ENCODE measurements around the gene CYTIP. TPM values are rescaled to one million over a fixed set of nuclear protein-coding genes. Genes with fewer than 3 reads are reported as not detected.

Gene CYTIP
- total RNA-seq, 1 experiment from 2014 or later: 1.2 TPM

GRCh38 chr2:157394928-157395327, 49.0 kb downstream of the CYTIP start (continued):
- TF ChIP-seq ZNF232 (CRISPR knock-in tag; IDR thresholded peaks at IDR 0.05): no peak
- no peak for TF ChIP-seq EMX1 (CRISPR knock-in tag; IDR thresholded peaks at IDR 0.05)

- Mint-ChIP-seq H3K9me3 (peaks cover 9% of the 10 kb centered on the region), H3K4me3 (no peak overlapping the region), H3K27ac (no peak overlapping the region), H3K4me1 (no peaks in the 10 kb centered on the region), H3K36me3 (no peaks in the 10 kb centered on the region), H3K27me3 (ENCODE audit: low read depth) (no peaks in the 10 kb centered on the region)
- TF ChIP-seq ETV6 (CRISPR knock-in tag; IDR thresholded peaks at IDR 0.05) (no peak), FOXJ3 (CRISPR knock-in tag; IDR thresholded peaks at IDR 0.05; ENCODE audit: borderline replicate concordance) (no peak), HMGXB4 (CRISPR knock-in tag; IDR thresholded peaks at IDR 0.05) (no peak), KAT7 (CRISPR knock-in tag; IDR thresholded peaks at IDR 0.05; ENCODE audit: borderline replicate concordance) (no peak), SP1 (CRISPR knock-in tag; conservative IDR thresholded peaks at IDR 0.05) (no peak), SOX15 (CRISPR knock-in tag; IDR thresholded peaks at IDR 0.05) (no peak), NR1H2 (CRISPR knock-in tag; IDR thresholded peaks at IDR 0.05) (no peak), GTF2I (CRISPR knock-in tag; conservative IDR thresholded peaks at IDR 0.05) (no peak), PREB (CRISPR knock-in tag; IDR thresholded peaks at IDR 0.05; ENCODE audit: borderline replicate concordance) (no peak), TEAD4 (CRISPR knock-in tag; IDR thresholded peaks at IDR 0.05) (no peak), TEAD1 (CRISPR knock-in tag; IDR thresholded peaks at IDR 0.05) (no peak), USF2 (CRISPR knock-in tag; IDR thresholded peaks at IDR 0.05) (no peak), ZNF423 (CRISPR knock-in tag; IDR thresholded peaks at IDR 0.05) (no peak), MYBL2 (CRISPR knock-in tag; IDR thresholded peaks at IDR 0.05) (no peak), NFE2L1 (CRISPR knock-in tag; IDR thresholded peaks at IDR 0.05) (no peak), GRHL2 (CRISPR knock-in tag; IDR thresholded peaks at IDR 0.05; ENCODE audit: insufficient replicate concordance, severe bottlenecking) (no peak), ZNF396 (CRISPR knock-in tag; IDR thresholded peaks at IDR 0.05; ENCODE audit: borderline replicate concordance) (no peak), OVOL2 (CRISPR knock-in tag; IDR thresholded peaks at IDR 0.05; ENCODE audit: borderline replicate concordance) (no peak)
- ChIA-PET POLR2A (no interaction called here), CTCF (interaction anchor here (0.9 kb wide), 1 partner anchor 66 kb away, joined by 3 read pairs; no protein-coding TSS in a partner anchor)
- no peak for DNase-seq (ENCODE audit: low spot score)
- ATAC-seq: no peak
These were observed 50.5 kb downstream of the CYTIP start for GRCh38 chr2:157393348-157393747.

GRCh38 chr2:157388827-157389226, 55.1 kb downstream of the CYTIP start:
- ChIA-PET POLR2A (no interaction called here), CTCF (no interaction called here)
- Mint-ChIP-seq H3K4me1 (no peaks in the 10 kb centered on the region), H3K27ac (no peak overlapping the region), H3K4me3 (no peak overlapping the region), H3K27me3 (ENCODE audit: low read depth) (no peaks in the 10 kb centered on the region), H3K9me3 (peaks cover 12% of the 10 kb centered on the region), H3K36me3 (no peaks in the 10 kb centered on the region)
- DNase-seq (ENCODE audit: low spot score) (no peak), ATAC-seq (no peak)
- TF ChIP-seq ZBTB21 (CRISPR knock-in tag; IDR thresholded peaks at IDR 0.05; ENCODE audit: borderline replicate concordance) (no peak), ATF1 (CRISPR knock-in tag; IDR thresholded peaks at IDR 0.05) (no peak), STAT6 (CRISPR knock-in tag; conservative IDR thresholded peaks at IDR 0.05; ENCODE audit: low read depth) (no peak)
